Calu3 (cell line): ENCODE results near the gene POLR3G. TPM values are rescaled to one million over a fixed set of nuclear protein-coding genes. Genes with fewer than 3 reads are reported as not detected.

Source experiments
- BruUV-seq: library from RNA; stranded (reverse); fragments of 400-500 nt; replicated peaks from 2 replicates; lab custom pipeline; 2021; lab: Mats Ljungman, UMichigan
- CTCF ChIA-PET: fragments of 300-600 bp; sonication (Branson Sonifier 250); formaldehyde crosslinking; loops from one replicate; lab custom pipeline; 2022; ENCODE audit warnings: antibody characterized with exemption; lab: Charles Lee
- DNase-seq: peaks from one replicate; pipeline ENCODE4 v3.0.0; 2022
- H3K27ac Mint-ChIP-seq: one replicate; pipeline ENCODE4 v1.8.0; 2022; ENCODE audit warnings: mixed read lengths; ENCODE audit not compliant: unreplicated experiment
- H3K27me3 Mint-ChIP-seq: one replicate; pipeline ENCODE4 v1.8.0; 2022; ENCODE audit warnings: mixed read lengths; ENCODE audit not compliant: unreplicated experiment
- H3K36me3 Mint-ChIP-seq: one replicate; pipeline ENCODE4 v1.8.0; 2022; ENCODE audit warnings: mild to moderate bottlenecking, moderate library complexity, mixed read lengths; ENCODE audit not compliant: insufficient read depth, unreplicated experiment
- H3K4me1 Mint-ChIP-seq: one replicate; pipeline ENCODE4 v1.8.0; 2022; ENCODE audit warnings: mild to moderate bottlenecking, low read depth, mixed read lengths; ENCODE audit not compliant: unreplicated experiment
- H3K4me3 Mint-ChIP-seq: one replicate; pipeline ENCODE4 v1.8.0; 2022; ENCODE audit warnings: mild to moderate bottlenecking, low read depth, moderate library complexity, mixed read lengths; ENCODE audit not compliant: unreplicated experiment
- H3K9me3 Mint-ChIP-seq: one replicate; pipeline ENCODE4 v1.8.0; 2022; ENCODE audit warnings: low read depth, mixed read lengths; ENCODE audit not compliant: unreplicated experiment
- intact Hi-C: fragments of 100-400 bp; cut with micrococcal nuclease; formaldehyde crosslinking; loops from one replicate; pipeline ENCODE4 v1.10.0; 2022; ENCODE audit not compliant: unreplicated experiment
- total RNA-seq: library from RNA; stranded (reverse); gene quantifications from 2 replicates; pipeline ENCODE4 v1.2.3, GENCODE V29; 2022
- TF ChIP-seq, protein P1 (sequence below): fragments of 200-600 bp; IDR thresholded peaks from one replicate; pipeline ENCODE4 v1.8.0; 2022; ENCODE audit warnings: antibody characterized with exemption; ENCODE audit not compliant: unreplicated experiment

POLR3G gene
- total RNA-seq, 1 experiment from 2014 or later, result 15.0 TPM

DNA sequence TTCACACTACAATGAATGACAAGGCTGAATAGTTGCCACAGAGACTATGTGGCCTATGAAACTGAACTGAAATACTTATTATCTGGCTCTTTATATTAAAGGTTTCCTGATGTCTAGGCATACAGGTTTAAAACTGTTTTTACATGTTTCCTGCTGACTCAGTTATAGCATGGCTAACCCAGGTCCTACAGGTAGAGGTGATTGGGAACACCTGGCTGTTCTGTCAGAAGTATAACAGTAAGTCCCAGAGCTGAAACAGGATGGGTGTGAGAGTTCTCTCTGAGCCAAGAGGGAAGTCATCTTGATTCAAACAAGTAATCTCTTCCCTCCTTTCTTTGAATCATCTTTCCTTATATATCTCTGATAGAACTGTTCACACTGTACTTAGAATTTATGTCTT, 79.0 kb downstream of the POLR3G start:
- Mint-ChIP-seq H3K27ac (no peak overlapping the region), H3K9me3 (no peaks in the 10 kb centered on the region), H3K27me3 (peaks cover 75% of the 10 kb centered on the region), H3K36me3 (peaks cover 8% of the 10 kb centered on the region), H3K4me1 (peaks cover 12% of the 10 kb centered on the region), H3K4me3 (no peak overlapping the region)
- TF ChIP-seq, protein P1, sequence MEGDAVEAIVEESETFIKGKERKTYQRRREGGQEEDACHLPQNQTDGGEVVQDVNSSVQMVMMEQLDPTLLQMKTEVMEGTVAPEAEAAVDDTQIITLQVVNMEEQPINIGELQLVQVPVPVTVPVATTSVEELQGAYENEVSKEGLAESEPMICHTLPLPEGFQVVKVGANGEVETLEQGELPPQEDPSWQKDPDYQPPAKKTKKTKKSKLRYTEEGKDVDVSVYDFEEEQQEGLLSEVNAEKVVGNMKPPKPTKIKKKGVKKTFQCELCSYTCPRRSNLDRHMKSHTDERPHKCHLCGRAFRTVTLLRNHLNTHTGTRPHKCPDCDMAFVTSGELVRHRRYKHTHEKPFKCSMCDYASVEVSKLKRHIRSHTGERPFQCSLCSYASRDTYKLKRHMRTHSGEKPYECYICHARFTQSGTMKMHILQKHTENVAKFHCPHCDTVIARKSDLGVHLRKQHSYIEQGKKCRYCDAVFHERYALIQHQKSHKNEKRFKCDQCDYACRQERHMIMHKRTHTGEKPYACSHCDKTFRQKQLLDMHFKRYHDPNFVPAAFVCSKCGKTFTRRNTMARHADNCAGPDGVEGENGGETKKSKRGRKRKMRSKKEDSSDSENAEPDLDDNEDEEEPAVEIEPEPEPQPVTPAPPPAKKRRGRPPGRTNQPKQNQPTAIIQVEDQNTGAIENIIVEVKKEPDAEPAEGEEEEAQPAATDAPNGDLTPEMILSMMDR, result no peak
- DNase-seq, result no peak
- CTCF ChIA-PET, result no interaction called here
- no TSS peak for BruUV-seq
- intact Hi-C loops, result no loop called here

GRCh38 chr5:90554358-90555006, 79.8 kb downstream of the POLR3G start:
- H3K4me1 Mint-ChIP-seq, result peaks cover 19% of the 10 kb centered on the region
- no peak overlapping the region for H3K27ac Mint-ChIP-seq
- no peak overlapping the region for H3K4me3 Mint-ChIP-seq

GRCh38 chr5:90555666-90556065, 81.0 kb downstream of the POLR3G start:
- H3K4me3 Mint-ChIP-seq, result no peak overlapping the region
- H3K27me3 Mint-ChIP-seq, result peaks cover 85% of the 10 kb centered on the region
- CTCF ChIA-PET, result no interaction called here
- no peaks in the 10 kb centered on the region for H3K9me3 Mint-ChIP-seq
- TF ChIP-seq, protein P1, result no peak
- no peak for DNase-seq
- peaks cover 13% of the 10 kb centered on the region for H3K36me3 Mint-ChIP-seq
- intact Hi-C loops, result no loop called here
- no TSS peak for BruUV-seq
- no peak overlapping the region for H3K27ac Mint-ChIP-seq
- H3K4me1 Mint-ChIP-seq, result peaks cover 19% of the 10 kb centered on the region

More at GRCh38 chr5:90554358-90555006, 79.8 kb downstream of the POLR3G start:
- CTCF ChIA-PET, result no interaction called here
- DNase-seq, result no peak
- TF ChIP-seq, protein P1, result no peak
- no TSS peak for BruUV-seq
- Mint-ChIP-seq H3K27me3 (peaks cover 82% of the 10 kb centered on the region), H3K36me3 (peaks cover 13% of the 10 kb centered on the region), H3K9me3 (no peaks in the 10 kb centered on the region)
- intact Hi-C loops, result no loop called here

DNA sequence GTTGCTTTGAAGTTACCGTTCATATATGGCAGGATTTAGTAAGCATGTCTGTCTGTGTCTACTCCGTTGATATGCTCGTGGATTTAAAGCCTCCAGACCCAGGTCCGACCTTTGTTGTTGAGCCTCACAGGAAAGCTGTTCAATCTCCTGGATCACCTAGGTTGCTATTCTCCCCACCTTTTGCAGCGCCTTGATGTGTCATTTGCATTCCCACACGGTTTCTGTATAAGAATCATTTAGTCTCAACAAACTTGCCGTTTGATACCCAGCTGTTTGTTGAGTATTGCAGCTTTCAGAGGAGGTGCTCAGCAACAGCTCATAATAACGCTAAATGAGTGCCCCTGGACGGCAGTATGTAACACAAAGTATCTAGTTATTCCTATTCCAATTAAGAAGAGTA, 82.7 kb downstream of the POLR3G start:
- no TSS peak for BruUV-seq
- TF ChIP-seq, protein P1, result no peak
- Mint-ChIP-seq H3K27me3 (peaks cover 79% of the 10 kb centered on the region), H3K36me3 (peaks cover 13% of the 10 kb centered on the region), H3K9me3 (no peaks in the 10 kb centered on the region), H3K4me1 (peaks cover 19% of the 10 kb centered on the region), H3K4me3 (no peak overlapping the region), H3K27ac (no peak overlapping the region)
- intact Hi-C loops, result no loop called here
- DNase-seq, result no peak
- CTCF ChIA-PET, result no interaction called here
